ENCODE measurements around the gene MRTFA. TPM values are rescaled to one million over a fixed set of nuclear protein-coding genes. Genes with fewer than 3 reads are reported as not detected.

The MRTFA gene
- total RNA-seq, 1 donor from 2014 or later = 53.0 TPM

GRCh38 chr22:40479887-40480538 is 156.5 kb downstream of the MRTFA start:
- no peak for DNase-seq (ENCODE audit: low read depth)
- no peaks in the 10 kb centered on the region for H3K36me3 ChIP-seq (ENCODE audit: control insufficient read depth, insufficient read depth, low read length)
- TF ChIP-seq CTCF (IDR thresholded peaks at IDR 0.05; ENCODE audit: insufficient read depth, low read length, poor library complexity, severe bottlenecking) = no peak
- H3K27me3 ChIP-seq (ENCODE audit: control insufficient read depth, insufficient read depth, low read length) = no peaks in the 10 kb centered on the region
- H3K4me3 ChIP-seq (ENCODE audit: low read depth, low read length) = no peak overlapping the region

- TF ChIP-seq CTCF (IDR thresholded peaks at IDR 0.05; ENCODE audit: insufficient read depth, low read length, poor library complexity, severe bottlenecking) = no peak
- Histone ChIP-seq H3K36me3 (ENCODE audit: control insufficient read depth, insufficient read depth, low read length) (no peaks in the 10 kb centered on the region), H3K27me3 (ENCODE audit: control insufficient read depth, insufficient read depth, low read length) (no peaks in the 10 kb centered on the region), H3K4me3 (ENCODE audit: low read depth, low read length) (no peak overlapping the region)
- DNase-seq (ENCODE audit: low read depth) = no peak
These were observed 157.3 kb downstream of the MRTFA start for GRCh38 chr22:40479126-40479800.

- no peak overlapping the region for H3K4me3 ChIP-seq (ENCODE audit: low read depth, low read length)
- no peaks in the 10 kb centered on the region for H3K27me3 ChIP-seq (ENCODE audit: control insufficient read depth, insufficient read depth, low read length)
- no peaks in the 10 kb centered on the region for H3K36me3 ChIP-seq (ENCODE audit: control insufficient read depth, insufficient read depth, low read length)
- no peak for TF ChIP-seq CTCF (IDR thresholded peaks at IDR 0.05; ENCODE audit: insufficient read depth, low read length, poor library complexity, severe bottlenecking)
- no peak for DNase-seq (ENCODE audit: low read depth)
These were observed 158.0 kb downstream of the MRTFA start for GRCh38 chr22:40478338-40479125.

GRCh38 chr22:40477683-40478337 is 158.7 kb downstream of the MRTFA start:
- DNase-seq (ENCODE audit: low read depth) = no peak
- H3K27me3 ChIP-seq (ENCODE audit: control insufficient read depth, insufficient read depth, low read length) = no peaks in the 10 kb centered on the region
- no peak for TF ChIP-seq CTCF (IDR thresholded peaks at IDR 0.05; ENCODE audit: insufficient read depth, low read length, poor library complexity, severe bottlenecking)
- no peak overlapping the region for H3K4me3 ChIP-seq (ENCODE audit: low read depth, low read length)
- H3K36me3 ChIP-seq (ENCODE audit: control insufficient read depth, insufficient read depth, low read length) = no peaks in the 10 kb centered on the region

- Histone ChIP-seq H3K4me3 (ENCODE audit: low read depth, low read length) (no peak overlapping the region), H3K27me3 (ENCODE audit: control insufficient read depth, insufficient read depth, low read length) (no peaks in the 10 kb centered on the region), H3K36me3 (ENCODE audit: control insufficient read depth, insufficient read depth, low read length) (no peaks in the 10 kb centered on the region)
- no peak for TF ChIP-seq CTCF (IDR thresholded peaks at IDR 0.05; ENCODE audit: insufficient read depth, low read length, poor library complexity, severe bottlenecking)
- DNase-seq (ENCODE audit: low read depth) = no peak
These were observed 160.2 kb downstream of the MRTFA start for GRCh38 chr22:40476341-40476740.

Measured in kidney epithelial cell (primary cell).